Measurements from ENCODE around the gene CNTRL. TPM values are rescaled to one million over a fixed set of nuclear protein-coding genes. Genes with fewer than 3 reads are reported as not detected.

The CNTRL gene
- total and polyA plus RNA-seq, 4 donors = 1.6 to 8.7 (median 4.4) TPM

- no peak for DNase-seq (ENCODE audit: low spot score)
- no peak overlapping the region for H3K4me3 ChIP-seq (ENCODE audit: low read depth in 1 of 3, low read length in 3 of 3)
- H3K4me1 ChIP-seq (ENCODE audit: control insufficient read depth in 4 of 4, insufficient read depth in 4 of 4, low read length in 3 of 4) = peaks cover 7 to 82% (median 66%) of the 10 kb centered on the region in 4 donors
- no peaks in the 10 kb centered on the region for H3K27me3 ChIP-seq (ENCODE audit: control insufficient read depth in 4 of 4, insufficient read depth in 4 of 4, low read length in 3 of 4)
- H3K9ac ChIP-seq (ENCODE audit: low read depth in 1 of 2, low read length in 2 of 2) = no peak overlapping the region
- H3K36me3 ChIP-seq (ENCODE audit: control insufficient read depth in 4 of 4, insufficient read depth in 3 of 4, low read depth in 1 of 4, low read length in 3 of 4) = peaks cover 0 to 4% (median 0%) of the 10 kb centered on the region in 4 donors
- TF ChIP-seq TAF1 (conservative IDR thresholded peaks at IDR 0.05) (no peak), YY1 (IDR thresholded peaks at IDR 0.05) (no peak), JUND (IDR thresholded peaks at IDR 0.05) (no peak), NR2F2 (IDR thresholded peaks at IDR 0.05) (no peak), RXRA (IDR thresholded peaks at IDR 0.05) (no peak), HNF4G (IDR thresholded peaks at IDR 0.05) (no peak), MAX (IDR thresholded peaks at IDR 0.05) (no peak), EGR1 (IDR thresholded peaks at IDR 0.05; ENCODE audit: low read depth in 2 of 2) (no peak), FOXA2 (IDR thresholded peaks at IDR 0.05) (no peak), GABPA (IDR thresholded peaks at IDR 0.05 in 1 of 2, conservative IDR thresholded peaks at IDR 0.05 in 1 of 2) (no peak), CTCF (IDR thresholded peaks at IDR 0.05; ENCODE audit: low read depth, low read length, missing input control) (no peak), ATF3 (IDR thresholded peaks at IDR 0.05) (no peak), FOXA1 (IDR thresholded peaks at IDR 0.05) (no peak), HNF4A (conservative IDR thresholded peaks at IDR 0.05) (no peak), ZBTB33 (IDR thresholded peaks at IDR 0.05) (no peak), RAD21 (IDR thresholded peaks at IDR 0.05) (no peak), REST (IDR thresholded peaks at IDR 0.05) (no peak), SP1 (IDR thresholded peaks at IDR 0.05) (no peak)
- no peaks in the 10 kb centered on the region for H3K9me3 ChIP-seq (ENCODE audit: control insufficient read depth in 4 of 4, low read length in 3 of 4)
- WGBS = 37% methylated on average over 1 of the region's 1 CpG
- H3K27ac ChIP-seq (ENCODE audit: low read depth in 1 of 2, low read length in 2 of 2) = no peak overlapping the region
Observed at GRCh38 chr9:121194730-121195129, 120.0 kb downstream of the CNTRL start.

Data from liver (tissue), 9 donors.